GM18907 (cell line): ENCODE results near the gene SOAT1.
A peak's percentile ranks its signal among the peaks of the same experiment; 100 is the strongest.
"Not testable (repeated sequence)": the region's sequence is repeated elsewhere in the genome, so short reads cannot be mapped to it uniquely, and the experiment has no call there.

Experiments
- ATAC-seq: cut with Tn5 transposase; IDR thresholded peaks from one replicate; pipeline ENCODE4 v1.9.1; 2021; ENCODE audit warnings: mild to moderate bottlenecking, moderate library complexity; ENCODE audit not compliant: unreplicated experiment

Gene SOAT1

DNA sequence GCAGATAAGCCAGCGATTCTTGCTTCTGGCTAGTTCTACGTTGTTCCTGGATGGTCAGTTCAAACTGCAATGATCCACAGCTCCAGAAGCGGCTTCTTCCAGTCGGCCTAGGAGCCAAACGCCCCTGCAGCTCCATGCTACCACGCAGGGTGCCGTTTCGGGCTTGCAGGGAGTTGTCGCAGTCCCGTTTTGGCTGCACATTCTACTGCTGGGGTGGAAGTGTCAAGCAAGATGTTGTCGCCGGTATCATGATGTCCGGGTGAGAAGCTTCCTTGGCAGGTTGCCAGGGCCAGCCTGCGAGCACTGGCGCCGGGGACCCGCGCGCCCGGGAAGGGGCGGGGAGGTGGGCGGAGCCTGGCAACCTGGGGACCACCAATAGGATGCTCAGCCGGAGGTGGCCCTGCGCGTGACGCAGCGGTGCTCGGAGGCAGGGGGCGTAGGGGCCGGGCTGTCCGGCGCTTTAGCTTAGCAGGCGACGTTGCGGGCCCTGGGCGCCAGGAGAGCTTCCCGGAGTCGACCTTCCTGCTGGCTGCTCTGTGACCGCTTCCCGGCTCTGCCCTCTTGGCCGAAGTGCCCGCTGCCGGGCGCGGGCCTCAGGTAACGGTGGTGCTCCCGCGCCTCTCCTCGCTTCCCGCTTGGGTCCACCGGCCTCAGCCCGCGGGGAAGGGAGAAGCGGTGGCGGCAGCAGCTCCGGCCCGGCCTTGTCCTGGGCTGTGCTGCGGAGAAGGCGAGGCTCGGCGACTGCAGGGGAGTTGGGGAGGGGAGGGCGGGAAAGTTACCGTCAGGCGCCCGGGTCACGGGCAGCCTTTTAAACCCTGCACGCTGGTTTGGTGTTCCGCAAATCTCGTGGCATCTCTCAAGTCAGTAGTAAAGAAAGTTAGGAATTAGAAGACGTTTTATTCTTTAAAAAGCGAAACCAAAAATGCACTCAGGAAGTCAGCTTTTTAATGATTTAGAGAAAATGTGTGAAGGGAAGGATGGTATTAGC lies at the start of gene SOAT1:
TSS of gene SOAT1 (plus strand) at position 458 of the 988 bp plus-strand sequence. CDS start 8,888 bp downstream, outside the sequence.
- ATAC-seq = peak; percentile 96

DNA sequence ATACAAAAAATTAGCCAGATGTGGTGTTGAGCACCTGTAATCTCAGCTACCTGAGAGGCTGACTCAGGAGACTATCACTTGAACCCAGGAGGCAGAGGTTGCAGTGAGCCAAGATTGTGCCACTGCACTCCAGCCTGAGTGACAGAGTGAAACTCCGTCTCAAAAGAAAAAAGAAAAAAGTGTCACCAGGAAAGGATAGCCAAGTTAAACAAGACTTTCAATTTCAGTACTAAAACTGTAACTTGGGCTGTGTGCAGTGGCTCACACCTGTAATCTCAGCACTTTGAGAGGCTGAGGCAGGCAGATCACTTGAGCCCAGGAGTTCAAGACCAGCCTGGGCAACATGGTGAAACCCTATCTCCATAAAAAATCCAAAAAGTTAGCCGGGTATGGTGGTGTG lies 48.2 kb upstream of the SOAT1 start:
- not testable (repeated sequence) for ATAC-seq

DNA sequence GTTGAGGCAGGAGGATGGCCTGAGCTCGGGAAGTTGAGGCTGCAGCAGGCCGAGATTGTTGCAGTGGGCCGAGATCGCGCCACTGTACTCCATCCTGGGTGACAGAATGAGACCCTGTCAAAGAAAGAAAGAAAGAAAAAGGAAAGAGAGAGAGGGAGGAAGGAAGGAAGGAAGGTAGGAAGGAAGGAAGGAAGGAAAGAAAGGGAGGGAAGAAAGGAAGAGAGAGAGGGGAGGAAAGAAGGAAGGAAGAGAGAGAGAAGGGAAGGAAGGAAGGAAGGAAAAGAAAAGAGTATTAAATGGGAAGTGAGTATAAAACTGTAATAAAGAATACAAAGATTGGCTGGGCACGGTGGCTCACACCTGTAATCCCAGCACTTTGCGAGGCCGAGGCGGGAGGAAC lies 45.7 kb upstream of the SOAT1 start:
- no peak for ATAC-seq

DNA sequence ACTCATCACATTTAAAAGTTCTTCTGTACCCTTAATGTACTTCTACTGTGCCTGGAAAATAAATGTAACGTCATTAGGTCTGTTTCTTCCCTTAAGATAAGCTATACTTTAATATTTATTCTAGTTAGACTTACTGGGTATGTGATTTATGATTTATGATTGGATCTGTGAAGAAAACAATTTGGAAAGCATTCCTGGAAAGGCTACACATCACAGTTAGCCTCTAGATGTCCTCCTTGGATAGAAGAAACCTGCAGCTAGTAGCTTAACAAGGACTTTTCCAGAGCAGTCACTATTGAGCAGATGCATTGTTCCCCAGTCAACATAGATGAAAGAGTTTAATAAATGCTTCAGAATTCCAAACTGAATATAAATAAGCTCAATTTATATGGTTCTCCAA lies 41.9 kb upstream of the SOAT1 start:
- no peak for ATAC-seq

DNA sequence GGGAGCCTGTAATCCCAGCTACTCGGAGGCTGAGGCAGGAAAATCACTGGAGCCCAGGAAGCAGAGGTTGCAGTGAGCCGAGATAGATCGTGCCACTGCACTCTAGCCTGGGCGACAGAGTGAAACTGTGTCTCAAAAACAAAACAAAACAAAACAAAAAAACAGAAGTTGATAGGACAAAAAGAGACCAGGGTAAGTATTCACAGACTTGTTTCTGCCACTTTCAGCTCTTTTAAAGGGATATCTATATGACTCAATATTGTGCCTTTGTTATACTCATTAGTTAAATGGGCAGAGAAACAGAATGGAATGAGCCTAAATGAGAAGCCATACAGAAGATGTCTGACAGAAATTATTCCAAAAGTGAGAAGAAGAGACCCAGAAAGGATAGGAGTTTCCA lies 41.0 kb upstream of the SOAT1 start:
- ATAC-seq = no peak

DNA sequence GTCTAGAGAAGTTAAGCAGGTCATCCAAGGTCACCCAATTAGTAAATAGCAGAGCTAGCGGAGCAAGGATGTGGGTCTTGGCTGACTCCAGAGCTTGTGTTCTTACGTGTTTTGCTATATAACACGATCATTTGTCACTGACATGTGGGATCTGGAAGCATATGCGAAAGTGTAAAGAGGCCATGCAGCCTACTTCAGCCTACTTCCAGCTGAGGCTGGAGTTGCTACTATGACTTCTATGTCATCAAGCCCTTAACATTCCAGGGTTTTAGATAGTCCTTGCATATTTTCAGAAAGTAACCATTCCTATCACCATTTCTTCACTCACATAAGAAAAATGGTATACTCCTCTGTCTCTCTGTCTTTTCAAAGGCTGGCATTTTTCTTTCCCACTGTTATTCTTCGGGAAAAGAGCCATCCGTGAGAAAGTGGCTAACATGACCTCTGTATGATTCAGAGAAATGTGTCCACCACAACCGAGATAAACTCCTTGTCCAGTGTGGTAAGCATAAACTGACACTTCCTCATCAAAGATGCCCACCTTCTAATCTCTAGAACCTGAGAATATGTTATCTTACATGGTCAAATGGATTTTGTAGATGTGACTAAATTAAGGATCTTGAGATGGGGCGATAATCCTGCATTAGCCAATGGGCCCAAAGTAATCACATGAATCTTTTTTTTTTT lies 40.2 kb upstream of the SOAT1 start:
- ATAC-seq = no peak

DNA sequence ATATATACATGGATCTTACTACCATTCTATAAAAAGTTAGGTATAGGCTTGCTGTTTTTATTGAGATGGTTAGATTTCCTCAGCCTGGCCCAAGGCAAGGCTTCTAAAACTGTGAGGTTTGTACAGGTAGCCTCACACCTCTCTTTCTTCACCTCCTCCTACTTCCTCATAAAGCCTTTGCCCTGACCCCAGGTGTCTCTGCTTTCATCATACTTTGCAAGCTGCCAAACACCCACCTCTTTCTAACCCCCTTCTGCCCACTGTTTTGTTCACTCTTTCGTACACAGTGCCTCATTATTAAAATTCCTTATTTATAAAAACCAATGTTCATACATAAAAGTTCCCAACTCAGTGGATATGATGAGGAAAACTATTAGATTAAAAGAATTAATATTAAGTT lies 31.4 kb upstream of the SOAT1 start:
- ATAC-seq = no peak

DNA sequence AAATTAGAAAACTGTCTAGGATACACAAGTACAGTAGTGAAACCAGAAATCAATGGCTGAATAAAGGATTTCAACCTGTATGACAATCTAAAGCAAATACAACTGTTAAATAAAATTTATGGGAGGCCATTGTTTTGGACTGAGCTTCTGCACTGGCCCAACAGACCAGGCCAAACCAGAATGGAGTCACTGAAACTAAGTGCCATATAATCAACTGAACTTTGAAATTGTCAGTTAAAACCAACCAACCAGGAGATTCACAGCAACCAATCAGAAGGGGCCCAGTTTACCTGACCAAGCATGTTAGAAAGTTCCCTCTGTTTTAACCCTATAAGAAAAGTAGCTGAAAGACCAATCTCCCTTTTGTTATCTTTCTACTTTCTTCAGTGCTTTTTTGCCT lies 30.5 kb upstream of the SOAT1 start:
- no peak for ATAC-seq

DNA sequence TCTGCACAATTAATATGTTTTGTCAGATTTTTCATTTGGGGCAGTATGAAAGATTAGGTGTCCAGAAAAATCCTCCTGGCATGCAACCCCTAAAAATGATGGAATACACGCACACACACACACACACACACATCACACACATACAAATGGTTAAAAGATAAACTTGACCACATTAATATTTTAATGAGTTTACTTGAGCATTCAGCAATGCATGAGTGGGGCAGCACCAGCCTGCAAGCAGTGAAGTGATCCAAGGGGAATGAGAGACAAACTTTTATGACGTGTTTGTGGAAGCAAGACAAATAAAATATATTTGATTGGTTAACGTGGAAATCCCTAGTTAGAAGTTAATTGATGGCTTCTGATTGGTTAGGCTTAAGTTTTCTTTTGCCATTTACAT lies 29.1 kb upstream of the SOAT1 start:
- ATAC-seq = no peak

DNA sequence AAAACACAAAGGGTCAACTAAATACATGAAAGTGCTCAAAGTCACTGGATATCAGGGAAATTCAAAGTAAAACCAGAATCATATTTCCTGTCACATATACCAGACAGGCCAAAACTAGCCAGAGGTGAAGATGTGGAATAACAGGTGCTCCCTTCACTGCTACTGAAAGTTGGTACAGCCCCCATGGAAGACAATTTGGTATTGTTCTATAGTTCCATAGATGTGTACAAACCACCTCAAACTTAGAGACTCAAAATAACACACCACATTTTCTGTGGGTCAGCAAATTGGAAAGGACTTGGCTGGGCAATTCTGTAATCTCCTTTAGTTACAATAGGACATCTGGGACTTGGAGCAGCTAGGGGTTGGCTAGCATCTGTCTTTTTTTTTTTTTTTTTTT lies 24.5 kb upstream of the SOAT1 start:
- no peak for ATAC-seq

DNA sequence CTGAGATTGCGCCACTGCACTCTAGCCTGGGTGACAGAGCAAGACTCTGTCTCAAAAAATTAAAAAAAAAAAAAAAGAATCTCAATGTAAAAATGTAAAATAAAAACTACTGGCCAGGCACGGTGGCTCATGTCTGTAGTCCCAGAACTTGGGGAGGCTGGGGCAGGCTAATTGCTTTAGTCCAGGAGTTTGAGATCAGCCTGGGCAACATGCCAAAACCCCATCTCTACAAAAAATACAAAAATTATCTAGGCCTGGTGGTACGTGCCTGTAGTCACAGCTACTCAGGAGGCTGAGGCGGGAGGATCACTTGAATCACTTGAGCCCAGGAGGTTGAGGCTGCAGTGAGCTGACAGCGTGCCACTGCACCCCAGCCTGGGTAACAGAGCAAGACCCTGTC lies 19.2 kb upstream of the SOAT1 start:
- not testable (repeated sequence) for ATAC-seq

DNA sequence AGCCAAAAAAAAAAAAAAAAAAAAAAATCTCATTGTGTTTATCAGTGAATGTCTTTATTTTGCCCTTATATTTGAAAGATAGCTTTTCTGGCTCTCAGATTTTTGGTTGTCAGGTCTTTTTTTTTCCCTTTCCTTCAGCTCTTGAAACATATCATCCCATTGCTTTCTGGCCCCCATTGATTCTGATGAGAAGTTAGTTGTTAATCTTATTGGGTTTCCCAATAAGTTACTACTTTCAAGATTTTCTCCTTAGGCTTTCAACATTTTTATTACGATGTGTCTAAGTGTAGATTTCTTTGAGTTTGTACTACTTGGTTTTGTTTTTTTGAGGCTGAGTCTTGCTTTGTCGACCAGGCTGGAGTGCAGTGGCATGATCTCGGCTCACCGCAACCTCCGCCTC lies 14.7 kb upstream of the SOAT1 start:
- no peak for ATAC-seq

DNA sequence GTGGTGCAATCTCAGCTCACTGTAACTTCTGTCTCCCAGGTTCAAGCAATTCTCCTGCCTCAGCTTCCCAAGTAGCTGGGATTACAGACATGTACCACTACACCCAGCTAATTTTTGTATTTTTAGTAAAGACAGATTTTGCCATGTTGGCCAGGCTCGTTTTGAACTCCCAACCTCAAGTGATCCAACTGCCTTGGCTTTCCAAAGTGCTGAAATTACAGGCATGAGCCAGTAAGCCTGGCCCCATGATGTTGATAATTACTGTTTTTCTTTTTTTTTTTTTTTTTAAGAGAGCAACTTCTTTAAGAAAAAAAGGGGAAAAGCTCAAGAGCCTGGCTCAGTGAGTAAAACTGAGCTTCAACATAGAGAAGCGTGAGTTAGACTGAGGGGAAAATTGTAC lies 9.6 kb upstream of the SOAT1 start:
- ATAC-seq = no peak

DNA sequence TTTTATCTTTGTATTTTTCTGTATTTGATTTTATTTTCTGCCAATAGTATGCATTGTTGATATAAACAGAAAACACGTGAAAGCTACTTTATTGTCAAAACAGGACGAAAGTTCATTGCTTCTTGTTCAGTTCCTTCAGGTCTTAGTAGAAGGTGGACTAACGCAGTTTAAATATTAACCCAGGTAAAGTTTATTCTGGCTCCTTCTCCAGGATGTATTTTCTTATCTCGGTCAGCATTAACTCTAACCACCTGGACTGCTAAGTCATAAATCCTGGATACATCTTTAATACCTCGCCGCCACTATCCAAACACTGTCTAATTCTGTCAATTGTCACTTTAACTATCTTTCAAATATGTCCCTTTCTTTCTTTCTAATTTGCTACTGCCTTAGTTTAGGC lies 5.7 kb upstream of the SOAT1 start:
- no peak for ATAC-seq

DNA sequence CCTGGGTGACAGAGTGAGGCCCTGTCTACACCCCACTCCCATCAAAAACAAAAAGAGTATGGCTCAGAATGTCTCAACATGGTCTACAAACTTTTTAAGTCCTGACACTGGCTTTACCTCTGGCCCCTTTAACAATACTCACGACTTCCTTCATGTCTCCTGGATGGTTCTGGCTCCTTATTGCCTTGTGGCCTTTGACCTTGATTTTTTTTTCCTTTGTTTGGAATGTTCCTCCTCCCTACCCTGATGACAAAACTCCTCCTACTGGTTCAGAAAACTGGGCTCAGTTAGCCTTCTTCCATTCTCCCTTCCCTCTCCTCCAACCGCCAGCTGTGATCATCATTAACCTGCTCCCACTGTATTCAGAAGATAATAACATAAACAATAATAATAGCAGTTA lies 4.6 kb upstream of the SOAT1 start:
- ATAC-seq = no peak

DNA sequence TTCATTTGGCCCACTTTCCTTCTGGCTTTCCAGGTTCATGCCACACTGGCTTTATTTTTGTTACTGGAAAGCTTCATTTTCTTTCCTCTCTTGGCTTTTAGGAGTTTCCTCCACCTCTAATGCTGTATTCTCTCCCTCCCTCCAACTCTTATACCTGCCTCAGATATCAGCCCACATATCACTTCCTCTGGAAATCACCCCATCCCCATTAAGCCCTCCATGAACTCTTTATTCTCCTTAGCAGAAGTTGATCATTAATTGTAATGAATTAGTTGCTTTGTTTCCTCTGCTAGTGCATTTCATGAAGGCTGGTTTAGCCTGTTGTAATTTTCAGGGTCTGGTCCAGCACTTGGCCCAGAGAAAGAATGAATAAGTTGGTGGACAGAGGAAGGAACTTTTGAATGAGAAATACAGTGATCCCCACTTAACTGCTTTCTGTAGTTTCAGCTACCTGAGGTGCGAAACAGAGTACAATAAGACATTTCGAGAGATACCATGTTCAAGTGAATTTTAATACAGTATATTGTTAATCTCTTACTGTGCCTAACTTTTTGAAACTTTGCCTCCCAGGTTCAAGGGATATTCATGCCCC lies 1.7 kb downstream of the SOAT1 start:
- ATAC-seq = no peak

DNA sequence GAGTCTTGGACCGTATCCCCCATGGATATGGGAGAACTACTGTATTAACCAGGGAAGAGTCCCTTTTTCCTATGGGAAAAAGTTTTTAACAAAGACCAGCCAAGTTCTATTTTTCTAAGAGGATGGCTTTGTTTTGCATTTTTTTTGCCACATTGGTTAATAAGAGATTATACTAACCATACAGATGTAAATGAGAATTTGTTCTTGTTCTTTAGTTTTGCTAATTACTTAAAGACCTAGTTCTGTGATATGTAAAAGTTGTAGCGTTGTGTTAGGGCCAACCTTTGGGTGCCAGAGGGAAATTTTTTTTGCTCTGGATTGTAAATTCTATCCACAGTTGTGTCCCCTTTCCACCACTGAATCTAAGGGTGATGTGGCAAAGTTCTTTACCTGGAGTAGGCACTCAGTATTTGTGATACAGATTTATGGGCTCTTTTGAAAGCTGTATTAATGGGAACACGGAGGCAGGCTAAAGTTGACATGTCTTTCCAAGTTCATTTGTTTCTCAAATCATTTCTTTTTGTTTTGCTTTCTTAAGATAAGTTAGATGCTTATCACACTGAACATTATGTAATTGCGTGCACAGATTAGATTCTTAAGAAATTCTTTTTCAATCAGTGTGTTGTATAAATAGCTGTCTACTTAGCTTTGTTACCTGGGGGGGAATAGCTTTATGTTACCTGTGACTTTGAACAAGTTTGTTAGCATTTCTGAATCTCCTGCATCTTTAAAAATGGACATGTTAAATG lies 2.9 kb downstream of the SOAT1 start:
- ATAC-seq = no peak

DNA sequence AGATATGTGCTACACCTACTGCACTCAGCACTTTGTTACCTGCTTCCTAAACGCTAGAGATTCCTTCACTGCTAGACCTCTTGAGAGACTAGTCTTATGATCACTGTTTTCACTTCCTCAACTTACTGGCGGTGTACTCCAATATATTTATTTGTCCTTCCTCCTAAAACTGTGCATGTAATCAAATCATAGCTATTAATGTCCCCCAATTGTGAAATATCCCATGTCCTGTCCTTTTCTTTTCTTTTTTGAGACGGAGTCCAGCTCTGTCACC lies 3.4 kb downstream of the SOAT1 start:
- ATAC-seq = no peak

DNA sequence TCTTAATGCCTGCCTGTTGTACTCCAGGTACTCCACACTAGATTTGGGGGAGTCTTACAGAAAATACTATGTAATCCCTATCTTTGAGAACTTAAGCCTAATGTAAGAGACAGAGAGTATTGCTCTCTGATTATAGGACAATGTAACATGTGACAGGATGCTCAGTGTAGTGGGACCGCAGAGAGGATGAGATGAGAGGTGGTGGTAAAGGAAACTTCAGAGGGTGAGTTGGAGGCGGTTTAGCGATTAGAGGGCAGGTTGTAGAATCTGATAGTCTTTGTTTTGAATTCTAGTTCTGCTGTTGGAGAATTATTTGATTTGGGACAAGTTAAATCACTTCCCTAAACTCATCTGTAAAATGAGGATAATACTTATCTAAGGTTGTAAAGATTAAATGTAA lies 5.4 kb downstream of the SOAT1 start:
- ATAC-seq = peak; percentile 88

DNA sequence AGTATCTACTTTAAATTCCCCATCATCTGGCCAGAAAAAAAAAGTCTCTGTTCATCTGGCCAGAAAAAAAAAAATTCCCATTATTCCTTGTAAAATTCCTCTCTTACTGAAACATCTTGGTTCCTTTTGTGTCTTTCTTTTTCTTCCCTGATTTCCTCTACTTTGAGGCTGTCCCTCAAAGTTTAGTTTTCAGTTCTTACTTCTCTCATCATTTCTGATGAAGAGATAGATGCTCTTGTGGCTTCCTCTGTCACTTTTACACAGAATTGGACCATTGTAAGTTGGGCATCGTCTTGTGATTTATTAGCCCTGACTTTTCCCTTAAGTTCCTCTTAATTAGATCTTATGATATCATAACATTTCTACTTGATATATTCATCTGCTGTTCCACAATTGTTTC lies 6.5 kb downstream of the SOAT1 start:
- no peak for ATAC-seq

DNA sequence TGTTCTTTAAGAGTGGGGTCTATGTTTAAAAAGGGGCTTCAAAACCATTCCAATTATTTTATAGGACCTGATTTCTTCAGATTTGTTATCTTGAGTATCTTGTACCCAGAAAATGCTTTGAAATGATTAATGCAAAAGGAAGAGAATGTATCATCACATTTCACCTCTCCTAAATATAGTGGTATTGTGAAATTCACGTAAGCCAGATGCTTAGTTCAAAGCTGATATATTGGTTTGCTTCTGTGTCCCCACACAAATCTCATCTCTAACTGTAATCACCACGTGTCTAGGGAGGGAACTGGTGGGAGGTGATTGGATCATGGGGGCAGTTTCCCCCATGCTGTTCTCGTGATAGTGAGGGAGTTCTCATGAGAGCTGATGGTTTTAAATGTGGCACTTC lies 8.5 kb downstream of the SOAT1 start:
- ATAC-seq = no peak
